ENCODE results near the gene MYPN. TPM values are rescaled to one million over a fixed set of nuclear protein-coding genes. Genes with fewer than 3 reads are reported as not detected.
"Not testable (repeated sequence)": the region's sequence is repeated elsewhere in the genome, so short reads cannot be mapped to it uniquely, and the experiment has no call there.

Gene MYPN
- polyA plus RNA-seq, 6 donors from 2014 or later, result not detected

- Mint-ChIP-seq H3K4me3 (no peak overlapping the region), H3K4me1 (peaks cover 3 to 7% (median 5%) of the 10 kb centered on the region in 3 donors), H3K27me3 (no peaks in the 10 kb centered on the region), H3K9me3 (peaks cover 0 to 3% (median 0%) of the 10 kb centered on the region in 7 donors), H3K36me3 (no peaks in the 10 kb centered on the region), H3K27ac (no peak overlapping the region)
- DNase-seq (no peak), ATAC-seq (ENCODE audit: low read depth in 2 of 2) (no peak)
These were observed 63.0 kb downstream of the MYPN start for GRCh38 chr10:68172324-68172723.

- no peaks in the 10 kb centered on the region for H3K9me3 Mint-ChIP-seq
- peak overlapping the region in 1 of 6 donors; percentile 20 for H3K27ac Mint-ChIP-seq
- H3K27me3 Mint-ChIP-seq, result peaks cover 0 to 5% (median 0%) of the 10 kb centered on the region in 3 donors
- ATAC-seq (ENCODE audit: low read depth in 2 of 2), result no peak
- H3K4me1 Mint-ChIP-seq, result peaks cover 3 to 7% (median 5%) of the 10 kb centered on the region in 3 donors
- H3K4me3 Mint-ChIP-seq, result no peak overlapping the region
- H3K36me3 Mint-ChIP-seq, result no peaks in the 10 kb centered on the region
- DNase-seq, result no peak
These were observed 66.7 kb downstream of the MYPN start for GRCh38 chr10:68175949-68176348.

DNA sequence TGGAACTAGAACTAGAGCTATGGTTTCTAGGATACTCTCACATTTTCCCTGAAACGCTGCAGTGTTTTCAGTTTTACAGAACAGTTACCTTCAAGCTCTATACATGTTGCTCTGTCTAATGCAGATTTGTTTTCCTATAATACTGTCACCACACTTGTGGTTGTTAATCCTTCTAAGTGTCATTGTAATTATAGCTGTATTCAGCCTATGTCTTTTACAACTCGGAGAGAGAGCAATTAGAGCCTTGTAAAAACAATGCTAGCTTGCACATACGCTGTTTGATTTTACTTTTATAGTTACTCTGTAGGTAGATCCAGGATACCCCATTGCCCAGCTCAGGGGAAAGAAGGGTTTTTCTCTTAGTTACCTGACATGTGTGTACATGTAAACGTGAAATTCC, 67.5 kb downstream of the MYPN start:
- H3K4me1 Mint-ChIP-seq, result peaks cover 3 to 7% (median 5%) of the 10 kb centered on the region in 3 donors
- DNase-seq, result no peak
- ATAC-seq (ENCODE audit: low read depth in 2 of 2), result no peak
- no peaks in the 10 kb centered on the region for H3K9me3 Mint-ChIP-seq
- peaks cover 0 to 5% (median 0%) of the 10 kb centered on the region in 3 donors for H3K27me3 Mint-ChIP-seq
- no peak overlapping the region for H3K4me3 Mint-ChIP-seq
- H3K27ac Mint-ChIP-seq, result no peak overlapping the region
- no peaks in the 10 kb centered on the region for H3K36me3 Mint-ChIP-seq

GRCh38 chr10:68178592-68178991, 69.3 kb downstream of the MYPN start:
- H3K4me1 Mint-ChIP-seq, result no peaks in the 10 kb centered on the region
- peaks cover 0 to 5% (median 0%) of the 10 kb centered on the region in 3 donors for H3K27me3 Mint-ChIP-seq
- no peak overlapping the region for H3K4me3 Mint-ChIP-seq
- no peaks in the 10 kb centered on the region for H3K9me3 Mint-ChIP-seq
- DNase-seq (no peak), ATAC-seq (ENCODE audit: low read depth in 2 of 2) (no peak)
- H3K27ac Mint-ChIP-seq, result peak overlapping the region in 1 of 6 donors; percentile 2
- no peaks in the 10 kb centered on the region for H3K36me3 Mint-ChIP-seq

DNA sequence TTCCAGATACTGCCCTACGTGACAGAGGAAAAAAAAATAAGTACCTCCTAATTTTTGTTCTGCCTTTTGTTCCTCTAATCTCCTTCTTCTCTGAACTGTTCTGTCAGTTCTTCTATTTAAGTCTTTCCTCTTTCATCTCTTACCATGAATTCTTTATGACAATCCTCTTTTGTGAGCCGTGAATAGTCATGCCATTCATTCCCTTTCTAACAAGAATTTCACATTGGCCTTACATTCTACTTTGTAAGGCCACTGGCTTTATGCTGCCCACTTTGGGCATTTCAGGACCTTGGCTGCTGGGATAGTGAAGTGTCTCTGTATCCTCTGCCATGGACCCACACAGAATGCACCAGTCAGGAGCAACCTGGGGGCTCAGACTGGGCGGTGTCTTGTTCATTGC, 69.7 kb downstream of the MYPN start:
- no peak for DNase-seq
- peaks cover 1 to 6% (median 2%) of the 10 kb centered on the region in 3 donors for H3K27me3 Mint-ChIP-seq
- H3K4me3 Mint-ChIP-seq, result peak overlapping the region in 1 of 8 donors; percentile 41
- H3K4me1 Mint-ChIP-seq, result no peaks in the 10 kb centered on the region
- no peaks in the 10 kb centered on the region for H3K9me3 Mint-ChIP-seq
- no peaks in the 10 kb centered on the region for H3K36me3 Mint-ChIP-seq
- no peak overlapping the region for H3K27ac Mint-ChIP-seq
- ATAC-seq (ENCODE audit: low read depth in 2 of 2), result no peak

GRCh38 chr10:68180490-68180889, 71.2 kb downstream of the MYPN start:
- H3K36me3 Mint-ChIP-seq, result no peaks in the 10 kb centered on the region
- H3K27ac Mint-ChIP-seq, result no peak overlapping the region
- H3K4me1 Mint-ChIP-seq, result no peaks in the 10 kb centered on the region
- ATAC-seq (ENCODE audit: low read depth in 2 of 2) (no peak), DNase-seq (no peak)
- H3K27me3 Mint-ChIP-seq, result peaks cover 9 to 14% (median 12%) of the 10 kb centered on the region in 3 donors
- H3K4me3 Mint-ChIP-seq, result no peak overlapping the region
- H3K9me3 Mint-ChIP-seq, result no peaks in the 10 kb centered on the region

- Mint-ChIP-seq H3K36me3 (no peaks in the 10 kb centered on the region), H3K27me3 (peaks cover 26 to 36% (median 32%) of the 10 kb centered on the region in 3 donors), H3K27ac (peak overlapping the region in 1 of 6 donors; percentile 93), H3K4me1 (no peaks in the 10 kb centered on the region), H3K9me3 (no peaks in the 10 kb centered on the region), H3K4me3 (no peak overlapping the region)
- DNase-seq (no peak), ATAC-seq (ENCODE audit: low read depth in 2 of 2) (no peak)
These were observed 75.3 kb downstream of the MYPN start for GRCh38 chr10:68184546-68184945.

- ATAC-seq (ENCODE audit: low read depth in 2 of 2) (no peak), DNase-seq (no peak)
- Mint-ChIP-seq H3K4me3 (no peak overlapping the region), H3K27me3 (peaks cover 27 to 37% (median 32%) of the 10 kb centered on the region in 3 donors), H3K36me3 (no peaks in the 10 kb centered on the region), H3K9me3 (no peaks in the 10 kb centered on the region), H3K4me1 (no peaks in the 10 kb centered on the region), H3K27ac (no peak overlapping the region)
These were observed 75.8 kb downstream of the MYPN start for GRCh38 chr10:68185085-68185484.

DNA sequence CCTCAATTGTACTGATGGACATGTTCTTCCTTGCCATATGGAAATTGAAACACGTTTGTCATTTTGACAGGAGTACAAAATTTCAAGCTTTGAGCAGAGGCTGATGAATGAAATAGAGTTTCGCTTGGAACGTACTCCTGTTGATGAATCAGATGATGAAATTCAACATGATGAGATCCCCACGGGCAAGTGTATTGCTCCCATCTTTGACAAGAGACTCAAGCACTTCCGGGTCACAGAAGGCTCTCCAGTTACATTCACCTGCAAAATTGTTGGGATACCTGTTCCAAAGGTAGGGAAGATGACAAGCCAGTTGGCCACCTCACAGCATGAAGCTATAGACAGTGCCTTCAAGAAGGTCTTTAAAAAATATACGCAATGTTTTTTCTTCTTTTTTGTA, 79.5 kb downstream of the MYPN start:
- Mint-ChIP-seq H3K4me1 (no peaks in the 10 kb centered on the region), H3K27ac (no peak overlapping the region), H3K4me3 (no peak overlapping the region), H3K27me3 (peaks cover 37 to 62% (median 45%) of the 10 kb centered on the region in 3 donors), H3K9me3 (peaks cover 0 to 8% (median 2%) of the 10 kb centered on the region in 7 donors), H3K36me3 (peaks cover 0 to 13% of the 10 kb centered on the region in 2 donors)
- ATAC-seq (ENCODE audit: low read depth in 2 of 2) (no peak), DNase-seq (no peak)

DNA sequence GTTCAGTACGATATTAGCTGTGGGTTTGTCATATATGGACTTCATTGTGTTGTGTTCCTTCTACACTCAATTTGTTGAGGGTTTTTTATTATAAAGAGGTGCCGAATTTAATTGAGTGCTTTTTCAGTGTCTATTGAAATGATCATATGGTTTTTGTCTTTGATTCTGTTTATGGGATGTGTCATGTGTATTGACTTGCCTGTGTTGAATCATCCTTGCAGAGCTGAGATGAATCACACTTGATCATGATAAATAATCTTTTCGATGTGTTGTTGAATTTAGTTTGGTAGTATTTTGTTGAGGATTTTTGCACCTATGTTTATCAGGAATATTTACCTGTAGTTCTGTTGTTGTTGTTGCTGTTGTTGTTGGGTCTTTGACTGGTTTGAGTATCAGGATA, 82.8 kb downstream of the MYPN start:
- H3K27me3 Mint-ChIP-seq, result peaks cover 30 to 48% (median 31%) of the 10 kb centered on the region in 3 donors
- no peaks in the 10 kb centered on the region for H3K4me1 Mint-ChIP-seq
- ATAC-seq (ENCODE audit: low read depth in 2 of 2), result no peak
- H3K27ac Mint-ChIP-seq, result no peak overlapping the region
- no peak for DNase-seq
- no peak overlapping the region for H3K4me3 Mint-ChIP-seq
- peaks cover 0 to 8% (median 2%) of the 10 kb centered on the region in 7 donors for H3K9me3 Mint-ChIP-seq
- peaks cover 0 to 13% of the 10 kb centered on the region in 2 donors for H3K36me3 Mint-ChIP-seq

DNA sequence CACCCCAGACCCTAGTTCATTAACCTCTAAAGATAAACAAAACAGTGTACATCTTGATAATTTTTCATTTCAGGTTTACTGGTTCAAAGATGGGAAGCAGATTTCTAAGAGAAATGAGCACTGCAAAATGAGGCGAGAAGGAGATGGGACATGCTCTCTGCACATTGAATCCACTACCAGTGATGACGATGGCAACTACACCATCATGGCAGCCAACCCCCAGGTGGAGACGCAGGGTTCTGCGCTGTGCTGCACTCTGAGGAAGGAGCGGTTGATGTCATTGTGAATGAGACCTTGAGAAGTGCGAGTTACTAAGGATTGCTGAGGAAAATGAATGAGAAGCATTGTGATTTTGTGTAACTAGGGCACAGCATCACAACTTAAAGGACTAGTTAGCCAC, 85.0 kb downstream of the MYPN start:
- ATAC-seq (ENCODE audit: low read depth in 2 of 2) (no peak), DNase-seq (no peak)
- Mint-ChIP-seq H3K4me3 (no peak overlapping the region), H3K27ac (no peak overlapping the region), H3K9me3 (peaks cover 0 to 8% (median 2%) of the 10 kb centered on the region in 7 donors), H3K36me3 (peaks cover 0 to 13% of the 10 kb centered on the region in 2 donors), H3K4me1 (no peaks in the 10 kb centered on the region), H3K27me3 (peaks cover 28 to 53% (median 39%) of the 10 kb centered on the region in 3 donors)

- not testable (repeated sequence) for DNase-seq; H3K4me1 Mint-ChIP-seq; H3K27ac Mint-ChIP-seq; ATAC-seq (ENCODE audit: low read depth in 2 of 2); H3K4me3 Mint-ChIP-seq; H3K9me3 Mint-ChIP-seq
- peaks cover 30 to 59% (median 54%) of the 10 kb centered on the region in 3 donors for H3K27me3 Mint-ChIP-seq
- peaks cover 0 to 13% of the 10 kb centered on the region in 2 donors for H3K36me3 Mint-ChIP-seq
These were observed 86.5 kb downstream of the MYPN start for GRCh38 chr10:68195776-68196175.

DNA sequence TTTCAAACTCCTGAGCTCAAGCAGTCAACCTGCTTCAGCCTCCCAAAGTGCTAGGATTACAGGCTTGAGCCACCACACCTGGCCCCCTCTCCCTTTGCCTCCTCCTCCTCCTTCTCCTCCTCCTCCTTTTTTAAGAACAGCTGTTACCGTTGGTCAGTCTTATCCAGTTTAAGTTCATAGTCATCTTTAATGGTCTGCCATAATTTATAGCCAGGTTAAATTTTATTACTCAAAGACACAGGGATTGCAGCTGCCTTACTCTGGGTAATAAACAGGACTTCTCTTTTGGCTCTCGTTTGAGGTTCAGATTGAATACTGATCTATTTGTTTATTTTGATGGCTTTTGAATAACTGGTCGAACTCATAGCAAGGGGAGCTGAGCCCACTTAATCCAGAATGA, 87.4 kb downstream of the MYPN start:
- Mint-ChIP-seq H3K4me3 (no peak overlapping the region), H3K9me3 (peaks cover 0 to 7% (median 0%) of the 10 kb centered on the region in 7 donors), H3K36me3 (peaks cover 0 to 13% of the 10 kb centered on the region in 2 donors), H3K4me1 (no peaks in the 10 kb centered on the region), H3K27me3 (peaks cover 29 to 62% (median 57%) of the 10 kb centered on the region in 3 donors), H3K27ac (no peak overlapping the region)
- DNase-seq (no peak), ATAC-seq (ENCODE audit: low read depth in 2 of 2) (no peak)

DNA sequence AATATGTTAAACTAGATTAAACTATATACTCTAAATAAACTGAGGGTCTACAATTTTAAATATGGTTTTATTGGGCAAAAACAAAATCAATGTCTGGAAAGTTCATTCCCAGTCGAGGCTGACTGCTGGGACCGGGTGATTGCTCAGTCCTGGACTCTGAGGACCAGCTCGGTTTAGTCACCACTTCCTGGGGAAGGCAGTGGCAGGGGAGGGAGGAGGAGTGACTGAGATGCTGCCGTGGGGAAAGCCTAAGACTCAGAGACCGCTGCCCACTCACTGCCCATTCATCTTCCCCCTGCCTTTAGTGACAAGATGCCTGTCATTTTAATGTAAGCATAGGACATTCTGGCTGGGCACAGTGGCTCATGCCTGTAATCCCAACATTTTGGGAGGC, 93.7 kb downstream of the MYPN start:
- DNase-seq (no peak), ATAC-seq (ENCODE audit: low read depth in 2 of 2) (no peak)
- peaks cover 24 to 67% (median 40%) of the 10 kb centered on the region in 3 donors for H3K27me3 Mint-ChIP-seq
- H3K4me3 Mint-ChIP-seq, result no peak overlapping the region
- no peaks in the 10 kb centered on the region for H3K4me1 Mint-ChIP-seq
- no peaks in the 10 kb centered on the region for H3K9me3 Mint-ChIP-seq
- no peak overlapping the region for H3K27ac Mint-ChIP-seq
- H3K36me3 Mint-ChIP-seq, result no peaks in the 10 kb centered on the region

Measured in naive B cell (primary cell).